Naive thymus-derived CD4-positive, alpha-beta T cell (primary cell): ENCODE measurements around the gene RBMS3. TPM values are rescaled to one million over a fixed set of nuclear protein-coding genes. Genes with fewer than 3 reads are reported as not detected.

Source experiments
- ATAC-seq: fragments of 150-1000 bp; cut with Tn5 transposase; 2 replicates; pipeline ENCODE4 v1.10.0; 2021; ENCODE audit warnings: mild to moderate bottlenecking, moderate library complexity
- CTCF ChIA-PET: fragments of 350-600 bp; sonication (Branson Sonifier 250); formaldehyde crosslinking; loops from one replicate; lab custom pipeline; 2021; ENCODE audit warnings: antibody characterized with exemption; lab: Charles Lee
- POLR2A ChIA-PET: fragments of 350-600 bp; sonication (Branson Sonifier 250); formaldehyde crosslinking; loops from one replicate; lab custom pipeline; 2021; ENCODE audit warnings: antibody characterized with exemption, inconsistent platforms; lab: Charles Lee
- DNase-seq, 9 donors: peaks; one replicate each; pipeline versions ENCODE4 v3.0.0 to v3.0.0-alpha.2; 2020 to 2022; ENCODE audit warnings: mixed read lengths in 1 of 9
- H3K27ac ChIP-seq: one replicate; pipeline ENCODE4 v1.7.0; 2013; ENCODE audit warnings: mild to moderate bottlenecking, low read depth, low read length, moderate library complexity
- H3K27me3 ChIP-seq, 2 donors: one replicate each; pipeline ENCODE4 v1.7.0; 2013; ENCODE audit warnings: low read length in 2 of 2, mild to moderate bottlenecking in 2 of 2, moderate library complexity in 2 of 2; ENCODE audit not compliant: control insufficient read depth in 2 of 2, insufficient read depth in 2 of 2
- H3K36me3 ChIP-seq, 3 experiments: 1 replicate in 2 of 3; 2 replicates in 1 of 3; pipeline ENCODE4 v1.7.0; 2013; ENCODE audit warnings: low read length in 3 of 3, mild to moderate bottlenecking in 3 of 3, moderate library complexity in 1 of 3; ENCODE audit not compliant: insufficient read depth in 3 of 3, control insufficient read depth in 2 of 3
- H3K4me1 ChIP-seq, 2 donors: one replicate each; pipeline ENCODE4 v1.7.0; 2013; ENCODE audit warnings: low read length in 2 of 2, mild to moderate bottlenecking in 2 of 2, moderate library complexity in 1 of 2; ENCODE audit not compliant: control insufficient read depth in 2 of 2, insufficient read depth in 2 of 2
- H3K4me3 ChIP-seq: 2 replicates; pipeline ENCODE4 v1.7.0; 2013; ENCODE audit warnings: mild to moderate bottlenecking, low read length
- H3K9me3 ChIP-seq, 3 experiments: 1 replicate in 2 of 3; 2 replicates in 1 of 3; pipeline ENCODE4 v1.7.0; 2013; ENCODE audit warnings: low read length in 3 of 3; ENCODE audit not compliant: control insufficient read depth in 2 of 3
- H3K27ac Mint-ChIP-seq, 9 donors: one replicate each; pipeline ENCODE4 v1.8.0; 2020 to 2022; ENCODE audit warnings: mixed read lengths in 9 of 9, mild to moderate bottlenecking in 8 of 9, moderate library complexity in 5 of 9, inconsistent platforms in 2 of 9
- H3K27me3 Mint-ChIP-seq, 5 donors: one replicate each; pipeline ENCODE4 v1.8.0; 2021 to 2022; ENCODE audit warnings: mixed read lengths in 5 of 5, mild to moderate bottlenecking in 1 of 5
- H3K36me3 Mint-ChIP-seq, 5 donors: one replicate each; pipeline ENCODE4 v1.8.0; 2020 to 2022; ENCODE audit warnings: mixed read lengths in 5 of 5, mild to moderate bottlenecking in 3 of 5, inconsistent platforms in 1 of 5
- H3K4me1 Mint-ChIP-seq, 7 donors: one replicate each; pipeline ENCODE4 v1.8.0; 2020 to 2022; ENCODE audit warnings: mixed read lengths in 7 of 7, mild to moderate bottlenecking in 3 of 7, inconsistent platforms in 1 of 7
- H3K4me3 Mint-ChIP-seq, 10 donors: one replicate each; pipeline ENCODE4 v1.8.0; 2020 to 2022; ENCODE audit warnings: mild to moderate bottlenecking in 10 of 10, mixed read lengths in 10 of 10, moderate library complexity in 6 of 10, inconsistent platforms in 2 of 10
- H3K9me3 Mint-ChIP-seq, 11 donors: one replicate each; pipeline ENCODE4 v1.8.0; 2020 to 2022; ENCODE audit warnings: mixed read lengths in 11 of 11, mild to moderate bottlenecking in 4 of 11, inconsistent platforms in 1 of 11, moderate library complexity in 1 of 11
- intact Hi-C, 2 donors: fragments of 100-400 bp; cut with micrococcal nuclease; formaldehyde crosslinking; loops; one replicate each; pipeline ENCODE4 v1.15.1; 2023
- polyA plus RNA-seq, 2 donors: library from polyadenylated mRNA; unstranded; fragments of 300-500 nt; fragmentation: Illumina TruSeq; gene quantifications; one replicate each; pipeline ENCODE4 v1.2.3, GENCODE V29; 2021
- total RNA-seq, 6 experiments: library from RNA in 5 of 6; stranded (reverse) in 5 of 6; gene quantifications; 1 replicate in 5 of 6; 2 replicates in 1 of 6; pipeline ENCODE4 v1.2.3 and lab custom pipeline; 2021 to 2026

Gene RBMS3
- total and polyA plus RNA-seq, 7 experiments from 2014 or later, result 0.15 to 4.9 (median 0.49) TPM

- Mint-ChIP-seq H3K36me3 (no peaks in the 10 kb centered on the region), H3K4me3 (no peak overlapping the region), H3K27ac (no peak overlapping the region), H3K4me1 (no peaks in the 10 kb centered on the region), H3K27me3 (peaks cover 5 to 44% (median 32%) of the 10 kb centered on the region in 5 donors), H3K9me3 (peaks cover 0 to 3% (median 0%) of the 10 kb centered on the region in 11 donors)
- no peaks in the 10 kb centered on the region for H3K27me3 ChIP-seq
- H3K36me3 ChIP-seq, result no peaks in the 10 kb centered on the region
- ChIA-PET POLR2A (no interaction called here), CTCF (no interaction called here)
- no peak overlapping the region for H3K4me3 ChIP-seq
- H3K27ac ChIP-seq, result no peak overlapping the region
- H3K4me1 ChIP-seq, result no peaks in the 10 kb centered on the region
- no peaks in the 10 kb centered on the region for H3K9me3 ChIP-seq
- intact Hi-C loops, result no loop called here
- DNase-seq (no peak), ATAC-seq (no peak)
These were observed 692.9 kb downstream of the RBMS3 start for GRCh38 chr3:29973763-29974162.

- H3K27ac ChIP-seq, result no peak overlapping the region
- H3K36me3 ChIP-seq, result no peaks in the 10 kb centered on the region
- POLR2A ChIA-PET, result no interaction called here
- H3K4me3 ChIP-seq, result no peak overlapping the region
- ATAC-seq (no peak), DNase-seq (no peak)
- Mint-ChIP-seq H3K36me3 (no peaks in the 10 kb centered on the region), H3K27me3 (peaks cover 2 to 39% (median 27%) of the 10 kb centered on the region in 5 donors), H3K4me1 (no peaks in the 10 kb centered on the region), H3K27ac (no peak overlapping the region), H3K9me3 (peaks cover 0 to 10% (median 3%) of the 10 kb centered on the region in 11 donors), H3K4me3 (no peak overlapping the region)
- CTCF ChIA-PET, result no interaction called here
- intact Hi-C loops, result no loop called here
- H3K9me3 ChIP-seq, result no peaks in the 10 kb centered on the region
- H3K4me1 ChIP-seq, result no peaks in the 10 kb centered on the region
- no peaks in the 10 kb centered on the region for H3K27me3 ChIP-seq
These were observed 696.0 kb downstream of the RBMS3 start for GRCh38 chr3:29976871-29977270.

- no peak for ATAC-seq
- ChIA-PET POLR2A (no interaction called here), CTCF (no interaction called here)
- no peaks in the 10 kb centered on the region for H3K4me1 Mint-ChIP-seq
- Histone ChIP-seq H3K9me3 (no peaks in the 10 kb centered on the region), H3K4me1 (no peaks in the 10 kb centered on the region), H3K36me3 (no peaks in the 10 kb centered on the region), H3K4me3 (no peak overlapping the region), H3K27ac (no peak overlapping the region), H3K27me3 (no peaks in the 10 kb centered on the region)
- DNase-seq, result no peak
- H3K27ac Mint-ChIP-seq, result no peak overlapping the region
- intact Hi-C loops, result no loop called here
- H3K4me3 Mint-ChIP-seq, result no peak overlapping the region
- H3K36me3 Mint-ChIP-seq, result peaks cover 0 to 3% (median 0%) of the 10 kb centered on the region in 5 donors
- peaks cover 2 to 40% (median 28%) of the 10 kb centered on the region in 5 donors for H3K27me3 Mint-ChIP-seq
- H3K9me3 Mint-ChIP-seq, result peaks cover 0 to 15% (median 5%) of the 10 kb centered on the region in 11 donors
These were observed 696.5 kb downstream of the RBMS3 start for GRCh38 chr3:29977360-29977759.

GRCh38 chr3:29978036-29978435 lies 697.2 kb downstream of the RBMS3 start:
- Histone ChIP-seq H3K4me3 (no peak overlapping the region), H3K27me3 (no peaks in the 10 kb centered on the region), H3K27ac (no peak overlapping the region), H3K4me1 (no peaks in the 10 kb centered on the region), H3K36me3 (no peaks in the 10 kb centered on the region), H3K9me3 (no peaks in the 10 kb centered on the region)
- ATAC-seq, result no peak
- intact Hi-C loops, result no loop called here
- peaks cover 0 to 8% (median 0%) of the 10 kb centered on the region in 5 donors for H3K36me3 Mint-ChIP-seq
- no peak overlapping the region for H3K27ac Mint-ChIP-seq
- H3K4me3 Mint-ChIP-seq, result no peak overlapping the region
- ChIA-PET POLR2A (no interaction called here), CTCF (no interaction called here)
- H3K4me1 Mint-ChIP-seq, result no peaks in the 10 kb centered on the region
- peaks cover under 1 to 45% (median 33%) of the 10 kb centered on the region in 5 donors for H3K27me3 Mint-ChIP-seq
- peaks cover 3 to 22% (median 9%) of the 10 kb centered on the region in 11 donors for H3K9me3 Mint-ChIP-seq
- DNase-seq, result no peak

GRCh38 chr3:29991198-29991597 lies 710.3 kb downstream of the RBMS3 start:
- H3K36me3 Mint-ChIP-seq, result peaks cover 0 to 4% (median 0%) of the 10 kb centered on the region in 5 donors
- H3K27ac Mint-ChIP-seq, result no peak overlapping the region
- H3K4me1 ChIP-seq, result no peaks in the 10 kb centered on the region
- H3K4me1 Mint-ChIP-seq, result no peaks in the 10 kb centered on the region
- no peak overlapping the region for H3K27ac ChIP-seq
- no peaks in the 10 kb centered on the region for H3K36me3 ChIP-seq
- H3K27me3 ChIP-seq, result no peaks in the 10 kb centered on the region
- no peak overlapping the region for H3K4me3 Mint-ChIP-seq
- peaks cover 0 to 36% (median 20%) of the 10 kb centered on the region in 5 donors for H3K27me3 Mint-ChIP-seq
- ChIA-PET POLR2A (no interaction called here), CTCF (no interaction called here)
- no peak for ATAC-seq
- H3K4me3 ChIP-seq, result no peak overlapping the region
- DNase-seq, result no peak
- peaks cover 0 to 6% (median 3%) of the 10 kb centered on the region in 11 donors for H3K9me3 Mint-ChIP-seq
- H3K9me3 ChIP-seq, result no peaks in the 10 kb centered on the region
- intact Hi-C loops, result no loop called here

GRCh38 chr3:30002797-30003196 lies 721.9 kb downstream of the RBMS3 start:
- Mint-ChIP-seq H3K36me3 (no peaks in the 10 kb centered on the region), H3K4me1 (no peaks in the 10 kb centered on the region), H3K27ac (no peak overlapping the region), H3K4me3 (no peak overlapping the region), H3K9me3 (peaks cover 0 to 7% (median 2%) of the 10 kb centered on the region in 11 donors), H3K27me3 (peaks cover 0 to 7% (median 0%) of the 10 kb centered on the region in 5 donors)
- Histone ChIP-seq H3K4me3 (no peak overlapping the region), H3K27ac (no peak overlapping the region), H3K36me3 (no peaks in the 10 kb centered on the region), H3K4me1 (no peaks in the 10 kb centered on the region), H3K9me3 (no peaks in the 10 kb centered on the region), H3K27me3 (no peaks in the 10 kb centered on the region)
- DNase-seq (no peak), ATAC-seq (no peak)
- CTCF ChIA-PET, result no interaction called here
- intact Hi-C loops, result no loop called here
- POLR2A ChIA-PET, result no interaction called here

- no peaks in the 10 kb centered on the region for H3K36me3 ChIP-seq
- H3K27me3 ChIP-seq, result no peaks in the 10 kb centered on the region
- intact Hi-C loops, result no loop called here
- DNase-seq (no peak), ATAC-seq (no peak)
- H3K9me3 ChIP-seq, result no peaks in the 10 kb centered on the region
- Mint-ChIP-seq H3K4me1 (no peaks in the 10 kb centered on the region), H3K9me3 (peaks cover 0 to 6% (median 0%) of the 10 kb centered on the region in 11 donors), H3K27ac (no peak overlapping the region), H3K27me3 (peaks cover 0 to 7% (median 0%) of the 10 kb centered on the region in 5 donors), H3K4me3 (no peak overlapping the region), H3K36me3 (no peaks in the 10 kb centered on the region)
- ChIA-PET POLR2A (no interaction called here), CTCF (no interaction called here)
- no peak overlapping the region for H3K27ac ChIP-seq
- H3K4me1 ChIP-seq, result no peaks in the 10 kb centered on the region
- no peak overlapping the region for H3K4me3 ChIP-seq
These were observed 722.9 kb downstream of the RBMS3 start for GRCh38 chr3:30003741-30004140.
